Upper lobe of left lung (tissue), 4 donors: ENCODE results near the gene VSTM2B.

ENCODE experiments used
- EP300 ChIP-seq, 4 donors: sonication (generic); formaldehyde crosslinking; IDR thresholded peaks; one replicate each; pipeline ENCODE4 v1.5.1; 2017; ENCODE audit warnings: antibody characterized with exemption in 4 of 4, control low read depth in 2 of 4
- POLR2A ChIP-seq, 4 donors: fragments of 450-650 bp; IDR thresholded peaks; one replicate each; pipeline ENCODE4 v1.5.1; 2016 to 2017; ENCODE audit warnings: antibody characterized with exemption in 4 of 4, mild to moderate bottlenecking in 2 of 4
- TF ChIP-seq, protein P1 (sequence below), 6 experiments: fragments of 450-650 bp in 4 of 6; fragments of 200-600 bp in 2 of 6; sonication (generic) in 2 of 6; IDR thresholded peaks; one replicate each; pipeline ENCODE4 v1.5.1; 2016 to 2019; ENCODE audit warnings: antibody characterized with exemption in 6 of 6

DNA sequence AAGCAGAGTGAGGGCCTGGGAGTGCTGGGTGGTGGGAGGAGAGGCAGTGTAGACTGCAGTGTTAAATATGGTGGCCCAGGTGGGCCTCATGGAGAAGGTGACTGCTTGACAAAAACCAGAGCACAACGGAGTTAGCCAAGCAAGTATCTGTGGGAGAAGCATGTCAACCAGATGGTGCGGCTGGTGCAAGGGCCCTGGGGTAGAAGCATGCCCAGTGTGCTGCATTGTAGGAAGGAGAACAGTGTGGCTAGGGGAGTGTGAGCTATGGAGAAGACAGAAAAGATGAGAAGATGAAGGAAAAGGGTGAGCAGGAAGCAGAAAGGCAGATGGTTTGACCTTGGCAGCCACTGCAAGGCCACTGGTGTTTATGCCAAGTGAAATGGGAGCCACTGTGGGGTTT is 2.2 kb upstream of the VSTM2B start:
- TF ChIP-seq, protein P1, sequence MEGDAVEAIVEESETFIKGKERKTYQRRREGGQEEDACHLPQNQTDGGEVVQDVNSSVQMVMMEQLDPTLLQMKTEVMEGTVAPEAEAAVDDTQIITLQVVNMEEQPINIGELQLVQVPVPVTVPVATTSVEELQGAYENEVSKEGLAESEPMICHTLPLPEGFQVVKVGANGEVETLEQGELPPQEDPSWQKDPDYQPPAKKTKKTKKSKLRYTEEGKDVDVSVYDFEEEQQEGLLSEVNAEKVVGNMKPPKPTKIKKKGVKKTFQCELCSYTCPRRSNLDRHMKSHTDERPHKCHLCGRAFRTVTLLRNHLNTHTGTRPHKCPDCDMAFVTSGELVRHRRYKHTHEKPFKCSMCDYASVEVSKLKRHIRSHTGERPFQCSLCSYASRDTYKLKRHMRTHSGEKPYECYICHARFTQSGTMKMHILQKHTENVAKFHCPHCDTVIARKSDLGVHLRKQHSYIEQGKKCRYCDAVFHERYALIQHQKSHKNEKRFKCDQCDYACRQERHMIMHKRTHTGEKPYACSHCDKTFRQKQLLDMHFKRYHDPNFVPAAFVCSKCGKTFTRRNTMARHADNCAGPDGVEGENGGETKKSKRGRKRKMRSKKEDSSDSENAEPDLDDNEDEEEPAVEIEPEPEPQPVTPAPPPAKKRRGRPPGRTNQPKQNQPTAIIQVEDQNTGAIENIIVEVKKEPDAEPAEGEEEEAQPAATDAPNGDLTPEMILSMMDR (IDR thresholded peaks at IDR 0.05), result no peak
- TF ChIP-seq EP300 (IDR thresholded peaks at IDR 0.05) (no peak), POLR2A (IDR thresholded peaks at IDR 0.05) (no peak)
